Panc1 (cell line): ENCODE results near the gene ENTPD2. TPM values are rescaled to one million over a fixed set of nuclear protein-coding genes. Genes with fewer than 3 reads are reported as not detected.

Experiments
- ATAC-seq: fragments of 200-7000 bp; cut with Tn5 transposase; 2 replicates; pipeline ENCODE4 v1.9.1; 2020; ENCODE audit warnings: mild to moderate bottlenecking, moderate library complexity
- BruUV-seq: library from RNA; stranded (reverse); fragments of 400-500 nt; replicated peaks from 2 replicates; lab custom pipeline; 2021; lab: Mats Ljungman, UMichigan
- CTCF ChIA-PET: fragments of 300-600 bp; sonication (Branson Sonifier 250); formaldehyde crosslinking; loops from one replicate; lab custom pipeline; 2022; ENCODE audit warnings: antibody characterized with exemption; lab: Charles Lee
- POLR2A ChIA-PET: fragments of 300-600 bp; sonication (Branson Sonifier 250); formaldehyde crosslinking; loops from one replicate; lab custom pipeline; 2022; ENCODE audit warnings: antibody characterized with exemption; lab: Charles Lee
- DNase-seq: peaks from one replicate; pipeline ENCODE4 v3.0.0-alpha.2; 2010; ENCODE audit warnings: low read depth, low spot score
- H3K27ac ChIP-seq: 2 replicates; pipeline ENCODE4 v1.5.1; 2011; ENCODE audit warnings: mild to moderate bottlenecking, low read length, inconsistent platforms
- H3K27me3 ChIP-seq: fragments of 200-500 bp; sonication (Bioruptor generic); 2 replicates; pipeline ENCODE4 v1.6.0; 2014; ENCODE audit warnings: low read length, inconsistent platforms; ENCODE audit not compliant: control insufficient read depth, insufficient read depth
- H3K36me3 ChIP-seq: fragments of 200-500 bp; sonication (Bioruptor generic); 2 replicates; pipeline ENCODE4 v1.5.1; 2014; ENCODE audit warnings: inconsistent platforms, mild to moderate bottlenecking, low read length, moderate library complexity; ENCODE audit not compliant: control insufficient read depth, insufficient read depth
- H3K4me1 ChIP-seq: 2 replicates; pipeline ENCODE4 v1.5.1; 2011; ENCODE audit warnings: inconsistent platforms, mild to moderate bottlenecking, low read length, moderate library complexity; ENCODE audit not compliant: control insufficient read depth, insufficient read depth
- H3K4me3 ChIP-seq, 2 experiments: 2 replicates each; pipeline ENCODE4 v1.5.1; 2011 to 2012; ENCODE audit warnings: low read depth in 2 of 2, low read length in 2 of 2, mild to moderate bottlenecking in 2 of 2, inconsistent platforms in 1 of 2, moderate library complexity in 1 of 2
- H3K9me3 ChIP-seq: fragments of 200-500 bp; sonication (Bioruptor generic); 2 replicates; pipeline ENCODE4 v1.5.1; 2014; ENCODE audit warnings: low read depth, mild to moderate bottlenecking, inconsistent platforms, low read length, moderate library complexity; ENCODE audit not compliant: control insufficient read depth, insufficient read depth
- POLR2AphosphoS5 ChIP-seq: IDR thresholded peaks from 2 replicates; pipeline ENCODE4 v1.6.1; 2012; ENCODE audit warnings: mild to moderate bottlenecking, low read depth, low read length, moderate library complexity
- REST ChIP-seq, 2 experiments: IDR thresholded peaks; 2 replicates each; pipeline ENCODE4 v1.6.1; 2011 to 2012; ENCODE audit warnings: low read depth in 2 of 2, control low read depth in 1 of 2, low read length in 1 of 2, mild to moderate bottlenecking in 1 of 2, moderate library complexity in 1 of 2; ENCODE audit not compliant: insufficient read depth in 1 of 2
- SIN3A ChIP-seq: IDR thresholded peaks from 2 replicates; pipeline ENCODE4 v1.6.1; 2012; ENCODE audit warnings: low read depth, mild to moderate bottlenecking, low read length, moderate library complexity, borderline replicate concordance; ENCODE audit not compliant: insufficient read depth
- TCF7L2 ChIP-seq: IDR thresholded peaks from 2 replicates; pipeline ENCODE4 v1.6.1; 2011; ENCODE audit warnings: mild to moderate bottlenecking, low read depth, low read length, inconsistent platforms
- in situ Hi-C: cut with HindIII; loops from 2 replicates; pipeline ENCODE4 v1.10.0; 2016; ENCODE audit warnings: low sequenced_read_pairs, low pct_unique_long_range_greater_than_20kb
- intact Hi-C: fragments of 100-400 bp; cut with micrococcal nuclease; formaldehyde crosslinking; loops from one replicate; pipeline ENCODE4 v1.10.0; 2022; ENCODE audit not compliant: unreplicated experiment
- total RNA-seq: library from RNA; stranded (reverse); gene quantifications from one replicate; pipeline ENCODE4 v1.2.1, GENCODE V29; 2021; ENCODE audit not compliant: unreplicated experiment
- TF ChIP-seq, protein P1 (sequence below): fragments of 450-650 bp; IDR thresholded peaks from 2 replicates; pipeline ENCODE4 v1.5.1; 2017; ENCODE audit warnings: mild to moderate bottlenecking

Gene ENTPD2
- total RNA-seq, 1 experiment from 2014 or later, result 2.8 TPM

GRCh38 chr9:137074657-137075274 is 20.9 kb upstream of the ENTPD2 start:
- no peaks in the 10 kb centered on the region for H3K4me1 ChIP-seq
- no peaks in the 10 kb centered on the region for H3K9me3 ChIP-seq
- no peak overlapping the region for H3K27ac ChIP-seq
- DNase-seq (no peak), ATAC-seq (no peak)
- CTCF ChIA-PET, result no interaction called here
- POLR2A ChIA-PET, result no interaction called here
- TF ChIP-seq TCF7L2 (no peak), SIN3A (no peak), POLR2AphosphoS5 (no peak), REST (IDR thresholded peaks at IDR 0.05; ENCODE audit: insufficient read depth in 1 of 2, low read depth in 2 of 2, low read length in 1 of 2) (no peak)
- TF ChIP-seq, protein P1, sequence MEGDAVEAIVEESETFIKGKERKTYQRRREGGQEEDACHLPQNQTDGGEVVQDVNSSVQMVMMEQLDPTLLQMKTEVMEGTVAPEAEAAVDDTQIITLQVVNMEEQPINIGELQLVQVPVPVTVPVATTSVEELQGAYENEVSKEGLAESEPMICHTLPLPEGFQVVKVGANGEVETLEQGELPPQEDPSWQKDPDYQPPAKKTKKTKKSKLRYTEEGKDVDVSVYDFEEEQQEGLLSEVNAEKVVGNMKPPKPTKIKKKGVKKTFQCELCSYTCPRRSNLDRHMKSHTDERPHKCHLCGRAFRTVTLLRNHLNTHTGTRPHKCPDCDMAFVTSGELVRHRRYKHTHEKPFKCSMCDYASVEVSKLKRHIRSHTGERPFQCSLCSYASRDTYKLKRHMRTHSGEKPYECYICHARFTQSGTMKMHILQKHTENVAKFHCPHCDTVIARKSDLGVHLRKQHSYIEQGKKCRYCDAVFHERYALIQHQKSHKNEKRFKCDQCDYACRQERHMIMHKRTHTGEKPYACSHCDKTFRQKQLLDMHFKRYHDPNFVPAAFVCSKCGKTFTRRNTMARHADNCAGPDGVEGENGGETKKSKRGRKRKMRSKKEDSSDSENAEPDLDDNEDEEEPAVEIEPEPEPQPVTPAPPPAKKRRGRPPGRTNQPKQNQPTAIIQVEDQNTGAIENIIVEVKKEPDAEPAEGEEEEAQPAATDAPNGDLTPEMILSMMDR, result no peak
- H3K36me3 ChIP-seq, result no peaks in the 10 kb centered on the region; the same call in 1 of the 2 replicates
- no peaks in the 10 kb centered on the region for H3K27me3 ChIP-seq
- no peak overlapping the region for H3K4me3 ChIP-seq
- intact Hi-C loops, result no loop called here
- in situ Hi-C loops, result no loop called here
- BruUV-seq, result no TSS peak

DNA sequence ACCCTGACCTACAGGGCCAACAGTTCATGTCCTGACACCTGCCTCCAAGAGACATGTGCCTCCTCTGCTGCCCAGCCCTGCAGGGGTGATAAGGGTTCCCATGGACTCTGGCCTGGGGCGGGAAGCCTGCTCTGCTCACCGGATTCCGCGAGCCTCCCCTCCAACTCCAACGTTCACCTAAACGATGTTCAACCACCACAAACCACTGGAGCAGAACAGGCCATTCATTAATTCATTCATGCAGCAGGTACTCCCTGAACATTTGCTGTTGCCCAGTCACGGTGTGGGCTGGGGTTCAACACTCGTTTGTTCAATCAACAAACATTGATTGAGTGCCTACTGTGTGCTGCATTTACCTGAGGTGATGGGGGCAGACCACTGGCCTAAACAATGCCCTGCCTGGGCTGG is 20.1 kb upstream of the ENTPD2 start:
- in situ Hi-C loops (no loop called here), intact Hi-C loops (no loop called here)
- no peak overlapping the region for H3K27ac ChIP-seq
- no peak for DNase-seq
- no peaks in the 10 kb centered on the region for H3K27me3 ChIP-seq
- no peaks in the 10 kb centered on the region; the same call in 1 of the 2 replicates for H3K36me3 ChIP-seq
- TF ChIP-seq POLR2AphosphoS5, result no peak
- no peak for TF ChIP-seq SIN3A
- TF ChIP-seq, protein P1, result no peak
- TF ChIP-seq REST (IDR thresholded peaks at IDR 0.05; ENCODE audit: insufficient read depth in 1 of 2, low read depth in 2 of 2, low read length in 1 of 2), result no peak
- TF ChIP-seq TCF7L2, result no peak
- H3K4me3 ChIP-seq, result no peak overlapping the region
- ChIA-PET POLR2A (no interaction called here), CTCF (no interaction called here)
- no peaks in the 10 kb centered on the region for H3K9me3 ChIP-seq
- no peak for ATAC-seq
- H3K4me1 ChIP-seq, result no peaks in the 10 kb centered on the region; the same call in 1 of the 2 replicates
- BruUV-seq, result no TSS peak
